Activated CD4-positive, alpha-beta T cell treated with anti-CD3 and anti-CD28 coated beads, Interleukin-2, amount 50 U/mL, for 1 hour (primary cell): ENCODE measurements around the gene MYO1D.
"Not testable (repeated sequence)": the region's sequence is repeated elsewhere in the genome, so short reads cannot be mapped to it uniquely, and the experiment has no call there.

Experiments
- DNase-seq: peaks from one replicate; pipeline ENCODE4 v3.0.0-alpha.2; 2020

The MYO1D gene

GRCh38 chr17:32482568-32483320, 394.2 kb downstream of the MYO1D start:
- no peak for DNase-seq

- no peak for DNase-seq
Observed at GRCh38 chr17:32481193-32481592, 395.7 kb downstream of the MYO1D start.

- no peak for DNase-seq
Observed at GRCh38 chr17:32479074-32479617, 397.8 kb downstream of the MYO1D start.

DNA sequence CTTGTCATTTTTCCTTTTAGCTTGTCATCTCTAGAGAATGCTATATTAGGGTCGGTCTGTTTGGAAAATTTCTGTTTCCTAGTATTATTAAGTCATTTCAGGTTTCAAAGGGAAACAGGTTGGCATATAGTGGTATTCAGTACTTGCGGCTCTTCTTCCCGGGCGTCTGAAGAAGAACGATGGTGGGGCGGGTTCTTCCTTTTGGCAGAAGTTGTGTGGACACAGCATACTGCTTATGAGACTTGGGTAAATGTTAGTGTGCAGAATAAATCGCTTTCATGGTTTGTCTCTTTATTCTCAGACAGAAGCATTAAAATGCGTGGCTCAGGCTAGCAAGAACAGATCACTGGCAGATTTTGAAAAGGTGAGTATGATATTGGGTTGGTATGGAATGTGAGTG, 399.7 kb downstream of the MYO1D start:
- no peak for DNase-seq

DNA sequence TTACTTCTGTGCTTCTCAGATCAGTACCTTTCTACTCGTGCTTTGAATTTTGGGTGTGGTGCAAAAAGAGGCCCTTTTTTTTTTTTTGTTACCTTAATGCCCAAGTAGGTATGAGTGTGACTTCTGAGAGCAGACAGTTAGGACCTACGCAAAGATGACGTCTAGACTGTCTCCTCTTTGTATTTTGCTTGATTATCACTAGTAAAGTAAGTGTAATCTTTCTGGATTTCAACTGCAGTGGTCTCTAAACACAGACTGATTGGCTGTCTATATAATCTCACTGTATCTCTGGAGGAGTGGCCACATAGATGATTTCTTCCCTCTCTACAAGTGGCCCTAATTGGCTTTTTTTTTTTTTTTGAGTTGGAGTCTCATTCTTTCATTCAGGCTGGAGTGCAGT, 401.7 kb downstream of the MYO1D start:
- DNase-seq, result no peak

GRCh38 chr17:32471652-32472051, 405.3 kb downstream of the MYO1D start:
- no peak for DNase-seq

GRCh38 chr17:32470405-32471167, 406.3 kb downstream of the MYO1D start:
- no peak for DNase-seq

DNA sequence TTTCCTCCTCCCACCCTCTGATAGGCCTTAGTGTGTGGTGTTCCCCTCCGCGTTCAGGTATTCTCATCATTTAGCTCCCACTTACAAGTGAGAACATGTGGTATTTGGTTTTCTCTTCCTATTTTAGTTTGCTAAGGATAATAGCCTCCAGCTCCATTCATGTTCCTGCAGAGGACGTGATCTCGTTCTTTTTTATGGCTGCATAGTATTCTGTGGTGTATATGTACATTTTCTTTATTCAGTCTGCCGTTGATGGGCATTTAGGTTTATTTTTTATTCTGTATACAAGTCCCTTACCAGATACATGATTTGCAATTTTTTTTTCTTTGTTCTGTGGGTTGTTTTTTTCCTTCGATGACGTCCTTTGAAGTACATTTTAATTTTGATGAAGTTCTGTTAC, 409.0 kb downstream of the MYO1D start:
- no peak for DNase-seq

GRCh38 chr17:32464374-32464773, 412.6 kb downstream of the MYO1D start:
- DNase-seq, result no peak

GRCh38 chr17:32463304-32463703, 413.6 kb downstream of the MYO1D start:
- no peak for DNase-seq

GRCh38 chr17:32461853-32462617, 414.9 kb downstream of the MYO1D start:
- peak; percentile 71 for DNase-seq

DNA sequence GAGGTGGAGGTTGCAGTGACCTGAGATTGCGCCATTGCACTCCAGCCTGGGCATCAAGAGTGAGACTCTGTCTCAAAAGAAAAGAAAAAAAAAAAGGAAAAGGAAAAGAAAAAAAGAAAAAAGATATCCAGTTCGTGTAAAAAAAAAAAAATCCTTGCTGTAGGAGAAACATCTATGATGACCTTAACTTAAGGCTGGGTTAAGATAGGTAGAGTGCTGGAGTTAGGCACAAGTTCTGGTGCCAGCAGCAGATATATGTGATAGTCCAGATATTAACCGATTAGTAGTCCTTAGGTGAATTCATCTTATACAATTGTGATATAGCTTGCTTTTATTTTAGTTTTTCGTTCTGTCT, 415.4 kb downstream of the MYO1D start:
- DNase-seq, result no peak

DNA sequence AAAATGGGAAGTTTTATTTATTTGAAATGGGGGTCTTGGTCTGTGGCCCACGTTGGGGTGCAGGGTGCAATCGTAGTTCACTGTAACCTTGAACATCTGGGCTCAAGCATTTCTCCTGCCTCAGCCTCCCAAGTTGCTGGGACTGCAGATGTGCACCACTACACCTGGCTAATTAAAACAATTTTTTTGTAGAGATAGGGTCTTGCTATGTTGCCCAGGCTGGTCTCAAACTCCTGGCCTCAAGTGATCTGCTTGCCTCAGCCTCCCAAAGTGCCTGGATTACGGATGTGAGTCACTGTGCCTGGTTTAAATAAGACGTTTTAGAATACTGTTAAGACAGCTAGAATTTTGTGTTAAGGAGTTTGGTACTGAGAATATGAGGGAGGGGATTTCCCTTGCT, 416.9 kb downstream of the MYO1D start:
- no peak for DNase-seq

GRCh38 chr17:32458371-32458770, 418.6 kb downstream of the MYO1D start:
- no peak for DNase-seq

- DNase-seq, result no peak
Observed at GRCh38 chr17:32453370-32453769, 423.6 kb downstream of the MYO1D start.

DNA sequence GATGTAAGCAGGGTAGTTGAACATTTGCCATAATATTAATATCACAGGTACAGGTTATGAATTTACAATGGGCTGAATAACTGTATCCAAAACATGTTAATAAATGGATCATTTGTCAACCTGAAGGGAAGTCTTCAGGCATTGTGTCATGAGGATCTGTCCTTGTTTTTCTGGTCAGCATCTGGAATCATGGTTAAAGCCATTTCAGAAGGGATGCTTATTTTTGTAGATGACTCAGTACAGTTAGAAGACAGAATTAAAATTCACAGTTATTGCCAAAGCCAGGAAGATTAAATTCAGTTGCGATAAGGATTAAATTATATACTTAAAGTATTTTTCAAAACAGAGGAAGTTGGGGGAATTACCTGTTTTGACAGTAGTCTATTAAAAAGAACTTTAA, 424.6 kb downstream of the MYO1D start:
- DNase-seq, result no peak

- no peak for DNase-seq
Observed at GRCh38 chr17:32451879-32452278, 425.0 kb downstream of the MYO1D start.

DNA sequence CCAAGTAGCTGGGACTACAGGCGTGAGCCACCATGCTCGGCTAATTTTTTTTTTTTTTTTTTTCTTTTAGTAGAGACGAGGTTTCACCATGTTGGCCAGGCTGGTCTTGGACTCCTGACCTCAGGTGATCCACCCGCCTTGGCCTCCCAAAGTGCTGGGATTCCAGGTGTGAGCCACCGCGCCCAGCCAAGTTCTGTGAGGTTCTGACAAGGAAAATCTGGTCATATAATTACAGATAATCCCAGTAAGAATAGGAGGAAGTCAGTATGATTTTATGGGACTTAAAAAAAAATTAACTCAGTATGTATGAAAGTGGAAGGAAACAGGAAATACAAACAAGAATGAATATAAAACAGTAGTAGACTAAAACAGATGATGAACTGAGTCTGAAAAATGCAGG, 426.5 kb downstream of the MYO1D start:
- DNase-seq, result not testable (repeated sequence)

- no peak for DNase-seq
Observed at GRCh38 chr17:32449963-32450362, 427.0 kb downstream of the MYO1D start.

- no peak for DNase-seq
Observed at GRCh38 chr17:32446949-32447348, 430.0 kb downstream of the MYO1D start.

DNA sequence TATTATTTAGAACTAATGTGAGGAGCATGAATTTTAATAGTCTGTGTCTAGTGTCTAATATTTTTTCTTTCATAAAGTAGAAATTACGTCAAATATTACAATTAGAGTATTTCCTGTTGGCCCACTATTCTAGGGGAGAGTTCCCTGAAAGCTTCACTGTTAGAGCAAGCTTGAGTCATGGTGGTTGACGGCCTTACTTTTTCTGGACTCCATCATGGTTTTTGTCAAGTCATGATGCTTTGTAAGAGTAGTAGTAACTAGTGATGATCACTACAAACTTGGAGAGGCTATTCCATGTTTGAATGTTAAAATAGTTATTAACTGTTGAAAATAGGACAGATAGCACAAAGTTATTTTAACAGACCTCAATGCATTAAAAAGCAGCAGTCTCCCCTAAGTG, 431.0 kb downstream of the MYO1D start:
- DNase-seq, result no peak

- no peak for DNase-seq
Observed at GRCh38 chr17:32445497-32445896, 431.4 kb downstream of the MYO1D start.

DNA sequence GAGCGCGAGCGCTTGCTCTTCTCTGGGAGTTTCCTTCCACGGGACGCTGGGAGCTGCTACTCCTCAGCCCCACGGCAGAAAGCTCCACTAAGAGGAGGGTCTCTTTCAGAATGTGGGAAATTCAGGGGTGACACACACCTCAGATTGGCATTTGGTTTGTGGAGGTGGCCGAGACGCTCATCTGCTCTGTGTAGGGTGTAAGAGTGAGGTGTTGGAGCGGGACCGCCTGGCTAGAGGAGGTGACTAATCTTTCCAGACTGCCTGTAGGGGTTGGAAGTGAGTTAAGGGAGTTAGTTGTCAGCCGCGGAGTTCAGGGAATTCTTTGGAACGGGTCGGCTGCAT, 431.9 kb downstream of the MYO1D start:
- DNase-seq, result peak; percentile 27
